HFFc6 (cell line): ENCODE results near the gene ARRDC4. TPM values are rescaled to one million over a fixed set of nuclear protein-coding genes. Genes with fewer than 3 reads are reported as not detected.

Experiments
- DNase-seq: peaks from one replicate; pipeline ENCODE4 v3.0.0-alpha.2; 2018
- H3K27ac Mint-ChIP-seq: 2 replicates; pipeline ENCODE4 v1.8.0; 2020; ENCODE audit warnings: mild to moderate bottlenecking, mixed read lengths
- H3K27me3 Mint-ChIP-seq: 2 replicates; pipeline ENCODE4 v1.8.0; 2021; ENCODE audit warnings: mild to moderate bottlenecking, moderate library complexity, mixed read lengths; ENCODE audit not compliant: insufficient read depth
- H3K36me3 Mint-ChIP-seq: 2 replicates; pipeline ENCODE4 v1.8.0; 2021; ENCODE audit warnings: low read depth, mixed read lengths
- H3K4me1 Mint-ChIP-seq: 2 replicates; pipeline ENCODE4 v1.8.0; 2020; ENCODE audit warnings: low read depth, mixed read lengths
- H3K4me3 Mint-ChIP-seq: 2 replicates; pipeline ENCODE4 v1.8.0; 2020; ENCODE audit warnings: mild to moderate bottlenecking, moderate library complexity, mixed read lengths
- H3K9me3 Mint-ChIP-seq: 2 replicates; pipeline ENCODE4 v1.8.0; 2020; ENCODE audit warnings: mild to moderate bottlenecking, mixed read lengths
- total RNA-seq, 6 experiments: library from RNA; stranded (reverse); fragmentation: NEBNext Ultra II Directional; extraction: Animal tissue kit (Norgen Biotek cat#: 25700); gene quantifications; 2 replicates in 1 of 6; 3 replicates in 5 of 6; pipeline ENCODE4 v1.2.3, GENCODE V29; 2021
- TF ChIP-seq, protein P1 (sequence below): fragments of 200-600 bp; sonication (generic); IDR thresholded peaks from 2 replicates; pipeline ENCODE4 v1.5.0; 2021; ENCODE audit warnings: antibody characterized with exemption, mild to moderate bottlenecking

The ARRDC4 gene
- total RNA-seq, 6 experiments from 2014 or later: 20.2 to 60.1 (median 23.8) TPM

DNA sequence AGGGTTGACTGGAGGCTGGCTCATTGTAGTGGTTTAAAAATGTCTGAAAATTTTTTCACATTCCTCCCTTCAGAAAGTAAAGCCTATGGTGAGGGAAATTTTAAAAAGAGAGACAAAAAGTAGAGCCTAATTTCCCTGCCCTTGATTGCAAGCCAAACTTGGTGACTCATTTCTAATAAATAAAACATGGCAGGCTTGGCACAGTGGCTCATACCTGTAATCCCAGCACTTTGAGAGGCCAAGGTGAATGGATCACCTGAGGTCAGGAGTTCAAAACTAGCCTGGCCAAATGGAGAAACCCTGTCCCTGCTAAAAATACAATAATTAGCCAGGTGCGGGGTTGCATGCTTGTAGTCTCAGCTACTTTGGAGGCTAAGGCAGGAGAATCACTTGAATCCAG lies 18.9 kb upstream of the ARRDC4 start:
- no peak for DNase-seq
- Mint-ChIP-seq H3K27ac (no peak overlapping the region), H3K9me3 (no peaks in the 10 kb centered on the region), H3K27me3 (no peaks in the 10 kb centered on the region), H3K36me3 (no peaks in the 10 kb centered on the region), H3K4me1 (no peaks in the 10 kb centered on the region), H3K4me3 (no peak overlapping the region)
- TF ChIP-seq, protein P1, sequence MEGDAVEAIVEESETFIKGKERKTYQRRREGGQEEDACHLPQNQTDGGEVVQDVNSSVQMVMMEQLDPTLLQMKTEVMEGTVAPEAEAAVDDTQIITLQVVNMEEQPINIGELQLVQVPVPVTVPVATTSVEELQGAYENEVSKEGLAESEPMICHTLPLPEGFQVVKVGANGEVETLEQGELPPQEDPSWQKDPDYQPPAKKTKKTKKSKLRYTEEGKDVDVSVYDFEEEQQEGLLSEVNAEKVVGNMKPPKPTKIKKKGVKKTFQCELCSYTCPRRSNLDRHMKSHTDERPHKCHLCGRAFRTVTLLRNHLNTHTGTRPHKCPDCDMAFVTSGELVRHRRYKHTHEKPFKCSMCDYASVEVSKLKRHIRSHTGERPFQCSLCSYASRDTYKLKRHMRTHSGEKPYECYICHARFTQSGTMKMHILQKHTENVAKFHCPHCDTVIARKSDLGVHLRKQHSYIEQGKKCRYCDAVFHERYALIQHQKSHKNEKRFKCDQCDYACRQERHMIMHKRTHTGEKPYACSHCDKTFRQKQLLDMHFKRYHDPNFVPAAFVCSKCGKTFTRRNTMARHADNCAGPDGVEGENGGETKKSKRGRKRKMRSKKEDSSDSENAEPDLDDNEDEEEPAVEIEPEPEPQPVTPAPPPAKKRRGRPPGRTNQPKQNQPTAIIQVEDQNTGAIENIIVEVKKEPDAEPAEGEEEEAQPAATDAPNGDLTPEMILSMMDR: no peak

GRCh38 chr15:97944724-97945123 lies 15.8 kb upstream of the ARRDC4 start:
- Mint-ChIP-seq H3K27me3 (no peaks in the 10 kb centered on the region), H3K36me3 (no peaks in the 10 kb centered on the region), H3K27ac (no peak overlapping the region), H3K4me1 (peaks cover 8% of the 10 kb centered on the region; the same call in 1 of the 2 replicates), H3K9me3 (no peaks in the 10 kb centered on the region), H3K4me3 (no peak overlapping the region)
- no peak for DNase-seq
- TF ChIP-seq, protein P1: no peak

DNA sequence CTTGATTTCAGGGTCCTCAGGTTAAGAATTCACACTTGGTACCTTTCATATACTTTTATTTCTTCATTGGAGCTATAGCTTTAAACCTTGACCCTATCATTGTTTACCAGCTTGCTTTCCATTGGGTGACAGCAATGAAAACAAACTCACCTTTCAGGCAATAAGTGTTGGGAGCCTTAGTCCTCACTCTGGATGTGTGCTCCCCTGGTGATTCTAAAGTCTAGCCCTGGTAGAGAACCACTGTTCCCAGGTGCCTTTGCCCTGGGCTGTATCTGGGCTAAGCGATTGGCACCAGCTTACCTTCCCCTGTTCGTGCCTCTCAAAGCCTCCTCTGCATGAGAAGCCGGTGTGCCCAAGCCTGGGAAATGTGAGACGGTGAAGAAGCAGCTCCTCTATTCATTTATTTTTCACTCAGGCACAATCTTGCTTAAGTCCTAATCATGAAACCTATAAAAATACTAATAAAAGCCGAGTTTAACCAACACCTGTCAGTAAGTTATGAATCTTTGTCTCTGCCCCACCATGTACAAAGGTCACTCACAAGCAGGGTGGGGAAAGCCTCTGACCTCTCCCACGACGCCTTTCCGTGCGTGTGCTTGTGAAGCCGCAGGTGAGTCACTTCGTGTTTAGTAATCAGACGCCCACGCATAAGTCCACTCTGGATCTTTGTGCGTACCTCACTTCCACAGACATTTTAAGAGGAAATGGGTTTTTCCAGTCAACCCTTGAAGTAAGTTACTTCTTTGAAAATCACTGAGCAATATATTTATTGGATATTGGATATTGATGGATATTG lies 12.8 kb upstream of the ARRDC4 start:
- no peaks in the 10 kb centered on the region for H3K36me3 Mint-ChIP-seq
- H3K4me3 Mint-ChIP-seq: no peak overlapping the region
- no peaks in the 10 kb centered on the region for H3K27me3 Mint-ChIP-seq
- peaks cover 8% of the 10 kb centered on the region; the same call in 1 of the 2 replicates for H3K4me1 Mint-ChIP-seq
- no peak overlapping the region for H3K27ac Mint-ChIP-seq
- TF ChIP-seq, protein P1: no peak
- no peaks in the 10 kb centered on the region for H3K9me3 Mint-ChIP-seq
- DNase-seq: no peak

DNA sequence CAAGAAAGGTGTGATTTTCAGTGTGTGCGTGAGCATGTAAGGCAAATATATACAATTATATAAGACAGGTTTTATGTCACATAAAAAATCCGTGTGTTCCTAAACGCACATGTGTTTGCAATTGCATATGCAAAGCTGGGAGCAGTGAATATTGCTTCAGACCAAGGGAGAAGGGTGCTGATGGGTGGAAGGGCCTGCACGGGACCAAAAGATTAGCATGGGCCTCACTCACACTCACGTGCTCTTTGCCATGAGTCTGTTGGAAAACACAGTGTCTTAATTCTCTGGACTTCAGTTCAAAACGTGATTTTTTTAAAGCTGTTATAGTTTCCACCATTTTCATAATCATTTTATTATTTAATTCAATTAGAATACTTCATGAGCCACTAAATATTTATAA lies 7.2 kb upstream of the ARRDC4 start:
- peaks cover 1% of the 10 kb centered on the region; the same call in 1 of the 2 replicates for H3K27me3 Mint-ChIP-seq
- H3K36me3 Mint-ChIP-seq: peaks cover 6% of the 10 kb centered on the region; the same call in 1 of the 2 replicates
- H3K4me3 Mint-ChIP-seq: no peak overlapping the region
- DNase-seq: no peak
- TF ChIP-seq, protein P1: no peak
- H3K9me3 Mint-ChIP-seq: peaks cover 7% of the 10 kb centered on the region
- peaks cover under 1% of the 10 kb centered on the region; the same call in 1 of the 2 replicates for H3K4me1 Mint-ChIP-seq
- H3K27ac Mint-ChIP-seq: no peak overlapping the region

GRCh38 chr15:97953748-97954147 lies 6.8 kb upstream of the ARRDC4 start:
- TF ChIP-seq, protein P1: no peak
- H3K4me3 Mint-ChIP-seq: no peak overlapping the region
- no peak for DNase-seq
- H3K9me3 Mint-ChIP-seq: peaks cover 7% of the 10 kb centered on the region
- H3K4me1 Mint-ChIP-seq: no peaks in the 10 kb centered on the region
- H3K27ac Mint-ChIP-seq: no peak overlapping the region
- peaks cover 1% of the 10 kb centered on the region; the same call in 1 of the 2 replicates for H3K27me3 Mint-ChIP-seq
- H3K36me3 Mint-ChIP-seq: peaks cover 6% of the 10 kb centered on the region; the same call in 1 of the 2 replicates
